ENCODE results near the gene IGF2. TPM values are rescaled to one million over a fixed set of nuclear protein-coding genes. Genes with fewer than 3 reads are reported as not detected.

IGF2 gene
- total RNA-seq, 1 experiment from 2014 or later = 14.5 TPM

GRCh38 chr11:2102883-2103213, 36.3 kb downstream of the IGF2 start:
- POLR2A ChIA-PET = no interaction called here
- no peak for DNase-seq (ENCODE audit: low read depth, low spot score)
- intact Hi-C loops (cut with micrococcal nuclease; ENCODE audit: unreplicated experiment) = no loop called here

GRCh38 chr11:2102132-2102882, 36.9 kb downstream of the IGF2 start:
- Histone ChIP-seq H3K4me1 (ENCODE audit: control insufficient read depth, insufficient read depth, low read length) (peaks cover 3% of the 10 kb centered on the region), H3K4me3 (ENCODE audit: low read depth in 2 of 2, low read length in 2 of 2) (no peak overlapping the region), H3K9me3 (ENCODE audit: control insufficient read depth, insufficient read depth, low read depth, low read length) (no peaks in the 10 kb centered on the region), H3K27ac (ENCODE audit: low read length) (no peak overlapping the region), H3K27me3 (ENCODE audit: control insufficient read depth, insufficient read depth, low read length) (no peaks in the 10 kb centered on the region), H3K36me3 (ENCODE audit: control insufficient read depth, insufficient read depth, low read length) (no peaks in the 10 kb centered on the region)
- ATAC-seq (no peak), DNase-seq (ENCODE audit: low read depth, low spot score) (no peak)
- no peak for TF ChIP-seq CTCF (IDR thresholded peaks at IDR 0.05)
- no peak for TF ChIP-seq SIN3A (IDR thresholded peaks at IDR 0.05; ENCODE audit: borderline replicate concordance, insufficient read depth, low read depth, low read length)
- TF ChIP-seq POLR2AphosphoS5 (IDR thresholded peaks at IDR 0.05; ENCODE audit: low read depth, low read length) = no peak
- in situ Hi-C loops (cut with HindIII; ENCODE audit: low pct_unique_long_range_greater_than_20kb, low sequenced_read_pairs) = no loop called here
- POLR2A ChIA-PET = no interaction called here
- no TSS peak for BruUV-seq (replicated peaks)
- CTCF ChIA-PET = no interaction called here
- intact Hi-C loops (cut with micrococcal nuclease; ENCODE audit: unreplicated experiment) = no loop called here

More at GRCh38 chr11:2102883-2103213, 36.3 kb downstream of the IGF2 start:
- no peak for ATAC-seq
- Histone ChIP-seq H3K4me1 (ENCODE audit: control insufficient read depth, insufficient read depth, low read length) (no peaks in the 10 kb centered on the region), H3K27ac (ENCODE audit: low read length) (no peak overlapping the region), H3K9me3 (ENCODE audit: control insufficient read depth, insufficient read depth, low read depth, low read length) (no peaks in the 10 kb centered on the region), H3K27me3 (ENCODE audit: control insufficient read depth, insufficient read depth, low read length) (no peaks in the 10 kb centered on the region), H3K36me3 (ENCODE audit: control insufficient read depth, insufficient read depth, low read length) (no peaks in the 10 kb centered on the region), H3K4me3 (ENCODE audit: low read depth in 2 of 2, low read length in 2 of 2) (no peak overlapping the region)
- CTCF ChIA-PET = no interaction called here
- TF ChIP-seq CTCF (IDR thresholded peaks at IDR 0.05) = no peak
- TF ChIP-seq SIN3A (IDR thresholded peaks at IDR 0.05; ENCODE audit: borderline replicate concordance, insufficient read depth, low read depth, low read length) = no peak
- no peak for TF ChIP-seq REST (IDR thresholded peaks at IDR 0.05; ENCODE audit: insufficient read depth in 1 of 2, low read depth in 2 of 2, low read length in 1 of 2)
- BruUV-seq (replicated peaks) = no TSS peak
- in situ Hi-C loops (cut with HindIII; ENCODE audit: low pct_unique_long_range_greater_than_20kb, low sequenced_read_pairs) = no loop called here

All from Panc1 (cell line).